GM13976 (cell line): Measurements from ENCODE around the gene PRXL2C.
"Not testable (repeated sequence)": the region's sequence is repeated elsewhere in the genome, so short reads cannot be mapped to it uniquely, and the experiment has no call there.

Experiments
- DNase-seq: peaks from one replicate; pipeline ENCODE4 v3.0.0; 2012; ENCODE audit warnings: low spot score
- CTCF ChIP-seq: IDR thresholded peaks from 2 replicates; pipeline ENCODE4 v1.5.1; 2012; ENCODE audit warnings: borderline replicate concordance, mild to moderate bottlenecking; ENCODE audit not compliant: insufficient read depth; ENCODE audit errors: extremely low read depth, missing control alignments, control extremely low read depth
- in situ Hi-C: fragments of 300-500 bp; cut with MboI; formaldehyde crosslinking; loops from one replicate; pipeline ENCODE4 v1.12.0; 2022; ENCODE audit warnings: low sequenced_read_pairs, mixed read lengths, inconsistent platforms; ENCODE audit not compliant: unreplicated experiment

The PRXL2C gene

GRCh38 chr9:96655198-96655851 is at the start of gene PRXL2C:
TSS of gene PRXL2C (minus strand) at chr9:96655317. CDS start at chr9:96655281, 36 bp downstream.
- in situ Hi-C loops, result loop anchor here (10.0 kb wide), 1 partner anchor 321 kb away; no protein-coding TSS in a partner anchor
- no peak for TF ChIP-seq CTCF
- DNase-seq, result peak; percentile 80

GRCh38 chr9:96700721-96701375 is 45.7 kb upstream of the PRXL2C start:
- DNase-seq, in situ Hi-C loops: not testable (repeated sequence)

- no peak for TF ChIP-seq CTCF
- in situ Hi-C loops, result no loop called here
- no peak for DNase-seq
Observed at GRCh38 chr9:96691326-96691725, 36.2 kb upstream of the PRXL2C start.

- in situ Hi-C loops, result no loop called here
- no peak for DNase-seq
- no peak for TF ChIP-seq CTCF
Observed at GRCh38 chr9:96688745-96689464, 33.8 kb upstream of the PRXL2C start.

GRCh38 chr9:96688187-96688586 is 33.1 kb upstream of the PRXL2C start:
- no peak for TF ChIP-seq CTCF
- in situ Hi-C loops, result no loop called here
- no peak for DNase-seq

GRCh38 chr9:96686638-96687335 is 31.7 kb upstream of the PRXL2C start:
- no peak for TF ChIP-seq CTCF
- DNase-seq, result peak; percentile 50

More at GRCh38 chr9:96686638-96687335, 31.7 kb upstream of the PRXL2C start:
- in situ Hi-C loops, result no loop called here
